Amniotic stem cell (primary cell): ENCODE data around the gene ACOT6.
"Not testable (repeated sequence)": the region's sequence is repeated elsewhere in the genome, so short reads cannot be mapped to it uniquely, and the experiment has no call there.

ENCODE experiments used
- DNase-seq: peaks from one replicate; lab custom pipeline; 2025; lab: John Stamatoyannopoulos, UW

ACOT6 gene

GRCh38 chr14:73612339-73613045, at the start of gene ACOT6:
ACOT6 (plus strand) TSS chr14:73612517; CDS start chr14:73612572, 55 bp downstream.
- peak; percentile 22 for DNase-seq

GRCh38 chr14:73562696-73563095, 49.6 kb upstream of the ACOT6 start:
- not testable (repeated sequence) for DNase-seq

- DNase-seq: not testable (repeated sequence)
Observed at GRCh38 chr14:73566431-73566830, 45.9 kb upstream of the ACOT6 start.

- DNase-seq: not testable (repeated sequence)
Observed at GRCh38 chr14:73566935-73567334, 45.4 kb upstream of the ACOT6 start.

GRCh38 chr14:73567358-73567757, 45.0 kb upstream of the ACOT6 start:
- DNase-seq: no peak

- DNase-seq: no peak
Observed at GRCh38 chr14:73567951-73568885, 44.1 kb upstream of the ACOT6 start.

GRCh38 chr14:73568886-73569184, 43.5 kb upstream of the ACOT6 start:
- not testable (repeated sequence) for DNase-seq

GRCh38 chr14:73569185-73569958, 42.9 kb upstream of the ACOT6 start, which contains the start of gene ACOT2:
ACOT2 (plus strand) TSS chr14:73569213; CDS start chr14:73569241, 28 bp downstream.
- DNase-seq: peak; percentile 78

GRCh38 chr14:73570913-73571312, 41.4 kb upstream of the ACOT6 start:
- not testable (repeated sequence) for DNase-seq

- DNase-seq: not testable (repeated sequence)
Observed at GRCh38 chr14:73573034-73573433, 39.3 kb upstream of the ACOT6 start.

GRCh38 chr14:73573740-73574139, 38.6 kb upstream of the ACOT6 start:
- DNase-seq: not testable (repeated sequence)

- not testable (repeated sequence) for DNase-seq
Observed at GRCh38 chr14:73574251-73574650, 38.1 kb upstream of the ACOT6 start.

- no peak for DNase-seq
Observed at GRCh38 chr14:73576391-73576790, 35.9 kb upstream of the ACOT6 start.

GRCh38 chr14:73577214-73577613, 35.1 kb upstream of the ACOT6 start:
- not testable (repeated sequence) for DNase-seq

GRCh38 chr14:73582102-73582979, 30.0 kb upstream of the ACOT6 start:
- DNase-seq: not testable (repeated sequence)

GRCh38 chr14:73588695-73589094, 23.6 kb upstream of the ACOT6 start:
- no peak for DNase-seq

- no peak for DNase-seq
Observed at GRCh38 chr14:73589116-73589515, 23.2 kb upstream of the ACOT6 start.

GRCh38 chr14:73590673-73591004, 21.7 kb upstream of the ACOT6 start:
- not testable (repeated sequence) for DNase-seq

- DNase-seq: no peak
Observed at GRCh38 chr14:73591690-73592449, 20.4 kb upstream of the ACOT6 start, which contains the start of gene ACOT4. ACOT4 (plus strand) TSS chr14:73591873; CDS start chr14:73591960, 87 bp downstream.

GRCh38 chr14:73594491-73594890, 17.8 kb upstream of the ACOT6 start:
- no peak for DNase-seq
